MM.1S (cell line): Measurements from ENCODE around the gene ATP23.
A peak's percentile ranks its signal among the peaks of the same experiment; 100 is the strongest.

Experiments used
- DNase-seq: peaks from one replicate; pipeline ENCODE4 v3.0.0-alpha.2; 2015
- H2AFZ ChIP-seq: fragments of 300-600 bp; sonication (generic); 2 replicates; pipeline ENCODE4 v1.6.0; 2016; ENCODE audit warnings: antibody characterized with exemption, low read length
- H3F3A ChIP-seq: fragments of 300-600 bp; sonication (generic); 2 replicates; pipeline ENCODE4 v1.6.1; 2016; ENCODE audit warnings: mild to moderate bottlenecking, antibody characterized with exemption, low read length, moderate library complexity, mixed read lengths; ENCODE audit not compliant: insufficient read depth
- H3K27ac ChIP-seq: fragments of 300-600 bp; sonication (generic); 2 replicates; pipeline ENCODE4 v1.5.1; 2016; ENCODE audit warnings: mild to moderate bottlenecking, low read length
- H3K27me3 ChIP-seq: fragments of 300-600 bp; sonication (generic); replicated peaks from 2 replicates; pipeline ENCODE4 v1.6.0; 2016; ENCODE audit warnings: low read length; ENCODE audit not compliant: insufficient read depth
- H3K36me3 ChIP-seq: fragments of 300-600 bp; sonication (generic); replicated peaks from 2 replicates; pipeline ENCODE4 v1.6.1; 2016; ENCODE audit warnings: mild to moderate bottlenecking, low read length, mixed read lengths; ENCODE audit not compliant: insufficient read depth
- H3K4me1 ChIP-seq: fragments of 300-600 bp; sonication (generic); 2 replicates; pipeline ENCODE4 v1.6.1; 2016; ENCODE audit warnings: low read length, mixed read lengths
- H3K4me2 ChIP-seq: fragments of 300-600 bp; sonication (generic); 2 replicates; pipeline ENCODE4 v1.6.0; 2016; ENCODE audit warnings: low read depth, low read length
- H3K4me3 ChIP-seq: fragments of 300-600 bp; sonication (generic); 2 replicates; pipeline ENCODE4 v1.5.1; 2016; ENCODE audit warnings: low read length, mixed read lengths
- H3K79me2 ChIP-seq: fragments of 300-600 bp; sonication (generic); 2 replicates; pipeline ENCODE4 v1.6.1; 2016; ENCODE audit warnings: mixed run types, low read length, mixed read lengths
- H3K9ac ChIP-seq: fragments of 300-600 bp; sonication (generic); 2 replicates; pipeline ENCODE4 v1.6.1; 2016; ENCODE audit warnings: low read length, mixed read lengths
- H3K9me2 ChIP-seq: fragments of 300-600 bp; sonication (generic); replicated peaks from 2 replicates; pipeline ENCODE4 v1.6.1; 2016; ENCODE audit warnings: mild to moderate bottlenecking, low read length, mixed read lengths; ENCODE audit not compliant: insufficient read depth
- H3K9me3 ChIP-seq: fragments of 300-600 bp; sonication (generic); replicated peaks from 2 replicates; pipeline ENCODE4 v1.6.1; 2016; ENCODE audit warnings: mild to moderate bottlenecking, low read length, mixed read lengths; ENCODE audit not compliant: insufficient read depth
- H4K20me1 ChIP-seq: fragments of 300-600 bp; sonication (generic); 2 replicates; pipeline ENCODE4 v1.6.1; 2016; ENCODE audit warnings: mild to moderate bottlenecking, low read length, moderate library complexity, mixed read lengths; ENCODE audit not compliant: insufficient read depth
- EZH2 ChIP-seq: fragments of 300-600 bp; sonication (generic); optimal IDR thresholded peaks from 2 replicates; pipeline ENCODE3; 2017; ENCODE audit warnings: low read depth, mild to moderate bottlenecking, antibody characterized with exemption, low read length, mixed read lengths
- EZH2phosphoT487 ChIP-seq: fragments of 300-600 bp; sonication (generic); IDR thresholded peaks from 2 replicates; pipeline ENCODE4 v1.6.1; 2018; ENCODE audit warnings: antibody characterized with exemption, low read length
- TF ChIP-seq, protein P1 (sequence below): fragments of 300-600 bp; sonication (generic); IDR thresholded peaks from 2 replicates; pipeline ENCODE4 v1.5.1; 2016; ENCODE audit warnings: antibody characterized with exemption, low read length, mixed read lengths

The ATP23 gene

DNA sequence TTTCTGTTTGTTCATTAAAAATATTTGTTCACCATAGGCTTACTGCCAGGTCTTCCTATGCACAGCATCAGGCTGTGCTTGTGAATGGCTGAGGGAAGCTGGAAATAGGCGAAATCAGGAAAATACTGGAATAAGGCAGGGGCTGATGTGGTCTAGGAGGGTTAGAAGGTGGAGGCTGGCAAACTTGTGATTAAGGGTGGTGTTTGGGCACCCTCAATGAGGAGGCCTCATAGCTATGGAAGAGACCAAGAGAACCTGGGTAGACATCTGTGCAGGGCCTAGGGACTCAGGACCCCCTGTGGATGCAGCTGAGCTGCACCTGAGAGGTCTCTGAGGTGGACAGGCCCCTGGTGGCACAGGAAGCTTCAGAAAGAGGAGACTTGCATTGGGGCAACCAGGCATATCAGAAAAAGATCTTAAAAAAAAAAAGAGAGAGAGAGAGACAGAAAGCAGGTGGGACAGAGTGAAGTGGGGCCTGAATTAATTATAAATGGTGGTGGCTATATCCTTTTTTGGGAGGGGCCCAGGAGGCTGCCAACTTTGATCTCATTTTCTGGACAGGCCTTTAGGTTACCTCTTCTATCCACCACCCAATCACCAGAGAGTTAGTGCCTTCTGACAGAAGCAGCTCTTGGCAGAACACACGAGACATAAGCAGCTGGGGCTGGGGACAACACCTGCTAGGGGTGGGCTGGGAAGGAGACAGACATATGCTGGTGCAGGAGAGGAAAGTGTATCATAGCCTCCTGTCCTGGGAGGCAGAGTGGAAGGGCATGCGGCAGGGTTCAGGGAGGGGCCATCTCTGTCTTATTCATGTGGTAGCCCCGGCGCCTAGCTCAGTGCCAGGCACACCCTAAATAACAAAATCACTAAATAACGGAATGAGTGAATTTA lies 46.7 kb upstream of the ATP23 start:
- no peak overlapping the region for H3K27ac ChIP-seq
- no peaks in the 10 kb centered on the region for H3K27me3 ChIP-seq
- DNase-seq, result no peak
- H3K4me1 ChIP-seq, result peaks cover 36% of the 10 kb centered on the region
- H4K20me1 ChIP-seq, result no peaks in the 10 kb centered on the region
- no peak overlapping the region for H3K4me3 ChIP-seq
- TF ChIP-seq EZH2phosphoT487 (no peak), EZH2 (no peak)
- TF ChIP-seq, protein P1, sequence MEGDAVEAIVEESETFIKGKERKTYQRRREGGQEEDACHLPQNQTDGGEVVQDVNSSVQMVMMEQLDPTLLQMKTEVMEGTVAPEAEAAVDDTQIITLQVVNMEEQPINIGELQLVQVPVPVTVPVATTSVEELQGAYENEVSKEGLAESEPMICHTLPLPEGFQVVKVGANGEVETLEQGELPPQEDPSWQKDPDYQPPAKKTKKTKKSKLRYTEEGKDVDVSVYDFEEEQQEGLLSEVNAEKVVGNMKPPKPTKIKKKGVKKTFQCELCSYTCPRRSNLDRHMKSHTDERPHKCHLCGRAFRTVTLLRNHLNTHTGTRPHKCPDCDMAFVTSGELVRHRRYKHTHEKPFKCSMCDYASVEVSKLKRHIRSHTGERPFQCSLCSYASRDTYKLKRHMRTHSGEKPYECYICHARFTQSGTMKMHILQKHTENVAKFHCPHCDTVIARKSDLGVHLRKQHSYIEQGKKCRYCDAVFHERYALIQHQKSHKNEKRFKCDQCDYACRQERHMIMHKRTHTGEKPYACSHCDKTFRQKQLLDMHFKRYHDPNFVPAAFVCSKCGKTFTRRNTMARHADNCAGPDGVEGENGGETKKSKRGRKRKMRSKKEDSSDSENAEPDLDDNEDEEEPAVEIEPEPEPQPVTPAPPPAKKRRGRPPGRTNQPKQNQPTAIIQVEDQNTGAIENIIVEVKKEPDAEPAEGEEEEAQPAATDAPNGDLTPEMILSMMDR, result no peak
- H3K9me3 ChIP-seq, result no peaks in the 10 kb centered on the region
- no peak overlapping the region for H2AFZ ChIP-seq
- no peaks in the 10 kb centered on the region for H3K79me2 ChIP-seq
- no peak overlapping the region for H3K4me2 ChIP-seq
- H3K36me3 ChIP-seq, result no peaks in the 10 kb centered on the region
- H3K9me2 ChIP-seq, result no peaks in the 10 kb centered on the region
- H3K9ac ChIP-seq, result no peak overlapping the region
- H3F3A ChIP-seq, result peaks cover 27% of the 10 kb centered on the region

DNA sequence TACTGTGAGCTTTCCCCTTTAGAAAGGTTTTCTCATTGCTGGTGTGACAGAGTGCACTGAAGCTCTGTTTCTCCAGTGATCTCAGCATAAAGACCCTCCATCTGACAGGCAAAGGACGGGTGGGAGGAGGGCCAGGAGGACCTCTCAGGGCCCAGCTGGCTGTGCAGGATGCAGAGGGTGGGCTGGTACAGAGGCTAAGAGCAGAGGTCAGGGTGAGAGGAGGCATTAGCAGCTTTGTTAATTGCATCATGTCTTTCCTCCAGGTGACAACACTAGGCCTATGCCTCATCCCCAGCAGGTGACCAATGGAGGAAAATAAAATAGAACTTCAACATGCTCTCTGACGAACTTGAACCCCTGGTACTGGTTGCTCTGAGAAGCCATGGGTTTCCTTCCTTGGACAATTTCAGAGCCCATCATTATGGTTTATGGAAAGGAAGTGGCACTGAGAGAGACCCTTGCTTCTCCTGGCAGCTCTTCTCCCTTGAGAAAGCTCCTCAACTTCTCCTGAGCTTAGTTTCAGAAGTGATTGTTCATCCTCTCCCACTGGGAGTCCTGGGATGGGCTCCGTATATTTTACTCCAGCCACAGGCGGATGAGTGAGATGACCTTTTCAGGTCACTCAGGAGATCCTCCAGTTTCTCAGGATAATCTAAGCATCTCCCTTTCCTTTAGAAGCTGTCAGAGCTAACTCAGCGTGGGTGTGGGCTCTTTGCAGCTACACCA lies 45.8 kb upstream of the ATP23 start:
- Histone ChIP-seq H3K79me2 (no peaks in the 10 kb centered on the region), H3K9me3 (no peaks in the 10 kb centered on the region), H3K27me3 (no peaks in the 10 kb centered on the region), H3K4me2 (peak overlapping the region; percentile 84; the same call in 1 of the 2 replicates), H3K9ac (no peak overlapping the region), H2AFZ (peak overlapping the region; percentile 90), H3K4me1 (peaks cover 45% of the 10 kb centered on the region), H3K9me2 (no peaks in the 10 kb centered on the region), H4K20me1 (no peaks in the 10 kb centered on the region), H3F3A (peaks cover 30% of the 10 kb centered on the region), H3K4me3 (no peak overlapping the region), H3K27ac (no peak overlapping the region), H3K36me3 (no peaks in the 10 kb centered on the region)
- no peak for DNase-seq
- no peak for TF ChIP-seq EZH2

DNA sequence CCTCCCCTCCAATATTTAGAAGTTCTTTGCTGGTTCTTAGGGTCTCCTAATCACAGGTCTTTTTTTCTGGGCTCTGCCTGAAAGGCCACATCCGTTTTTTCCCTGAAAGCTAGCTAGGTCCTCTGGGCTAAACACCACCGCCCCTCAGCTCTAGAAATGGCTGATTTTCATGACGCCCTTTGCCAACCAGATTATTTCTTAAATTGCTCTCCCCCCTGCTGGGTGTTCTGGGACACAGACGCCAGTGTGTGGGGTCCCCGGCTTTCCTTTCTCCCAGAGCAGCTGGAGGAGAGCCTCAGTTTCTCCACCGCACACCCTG lies 45.3 kb upstream of the ATP23 start:
- Histone ChIP-seq H3K4me2 (peak overlapping the region; percentile 84), H4K20me1 (no peaks in the 10 kb centered on the region), H3K4me3 (peak overlapping the region; percentile 60), H3K9me3 (no peaks in the 10 kb centered on the region), H3F3A (peaks cover 30% of the 10 kb centered on the region), H2AFZ (peak overlapping the region; percentile 90), H3K9me2 (no peaks in the 10 kb centered on the region), H3K4me1 (peaks cover 46% of the 10 kb centered on the region), H3K27me3 (no peaks in the 10 kb centered on the region), H3K79me2 (no peaks in the 10 kb centered on the region), H3K9ac (peak overlapping the region; percentile 58), H3K27ac (no peak overlapping the region), H3K36me3 (no peaks in the 10 kb centered on the region)
- TF ChIP-seq EZH2phosphoT487, result no peak
- TF ChIP-seq EZH2, result no peak
- TF ChIP-seq, protein P1, result no peak
- DNase-seq, result no peak
